ENCODE results near the gene CYP11A1.
A peak's percentile ranks its signal among the peaks of the same experiment; 100 is the strongest.
"Not testable (repeated sequence)": the region's sequence is repeated elsewhere in the genome, so short reads cannot be mapped to it uniquely, and the experiment has no call there.

The CYP11A1 gene

DNA sequence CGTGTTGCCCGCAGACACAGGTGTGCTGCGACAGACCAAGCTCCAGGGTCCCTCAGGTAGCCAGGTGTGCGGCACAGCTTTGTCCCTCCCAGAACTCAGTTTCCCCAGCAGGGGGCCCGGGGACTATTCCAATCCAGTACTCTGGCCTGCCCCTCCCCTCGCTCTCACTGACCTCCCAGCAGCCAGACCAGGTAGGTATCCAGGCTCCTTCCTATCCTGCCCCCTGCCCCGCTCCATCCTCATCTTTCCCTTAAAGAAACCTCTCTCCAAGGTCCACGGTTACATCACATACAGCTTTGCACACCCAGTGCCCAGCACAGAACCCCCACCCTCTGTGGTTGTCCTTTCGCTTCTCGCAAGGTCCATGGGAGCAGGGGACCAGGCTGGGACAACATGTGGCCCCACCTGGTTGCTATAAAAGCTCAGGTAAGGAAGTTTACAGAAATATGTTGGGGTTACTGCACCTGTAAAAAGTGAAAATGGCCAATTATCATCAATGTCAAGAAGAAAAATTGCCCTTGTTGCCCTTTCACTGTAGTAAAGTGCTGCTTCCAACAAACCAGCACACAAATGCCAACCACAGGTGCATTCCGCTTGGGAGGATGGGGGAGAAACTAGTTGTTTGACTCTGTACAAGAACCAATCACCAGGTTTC lies 7.3 kb upstream of the CYP11A1 start:
- no peak for DNase-seq (ENCODE audit: low spot score)

GRCh38 chr15:74373731-74374647 lies 6.5 kb upstream of the CYP11A1 start:
- DNase-seq (ENCODE audit: low spot score): peak; percentile 95

GRCh38 chr15:74373056-74373650 lies 5.7 kb upstream of the CYP11A1 start:
- DNase-seq (ENCODE audit: low spot score): no peak

GRCh38 chr15:74370471-74370870 lies 3.0 kb upstream of the CYP11A1 start:
- no peak for DNase-seq (ENCODE audit: low spot score)

DNA sequence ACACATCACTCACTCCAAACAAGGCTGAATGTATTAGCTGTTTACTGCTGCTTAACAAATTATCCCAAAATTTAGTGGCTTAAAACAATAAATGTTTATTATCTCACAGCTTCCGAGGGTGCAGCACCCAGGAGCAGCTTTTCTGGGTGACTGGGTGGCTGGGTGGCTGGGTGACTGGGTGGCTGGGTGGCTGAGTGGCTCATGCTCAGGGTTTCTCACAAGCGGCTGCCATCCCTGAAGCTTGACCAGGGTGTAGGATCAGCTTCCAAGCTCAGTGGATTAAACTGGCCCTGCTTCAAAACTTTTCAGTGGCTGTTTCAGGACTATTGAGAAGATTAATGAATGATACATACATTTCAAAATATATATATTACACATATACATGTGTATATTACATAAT lies 2.3 kb upstream of the CYP11A1 start:
- DNase-seq (ENCODE audit: low spot score): no peak

DNA sequence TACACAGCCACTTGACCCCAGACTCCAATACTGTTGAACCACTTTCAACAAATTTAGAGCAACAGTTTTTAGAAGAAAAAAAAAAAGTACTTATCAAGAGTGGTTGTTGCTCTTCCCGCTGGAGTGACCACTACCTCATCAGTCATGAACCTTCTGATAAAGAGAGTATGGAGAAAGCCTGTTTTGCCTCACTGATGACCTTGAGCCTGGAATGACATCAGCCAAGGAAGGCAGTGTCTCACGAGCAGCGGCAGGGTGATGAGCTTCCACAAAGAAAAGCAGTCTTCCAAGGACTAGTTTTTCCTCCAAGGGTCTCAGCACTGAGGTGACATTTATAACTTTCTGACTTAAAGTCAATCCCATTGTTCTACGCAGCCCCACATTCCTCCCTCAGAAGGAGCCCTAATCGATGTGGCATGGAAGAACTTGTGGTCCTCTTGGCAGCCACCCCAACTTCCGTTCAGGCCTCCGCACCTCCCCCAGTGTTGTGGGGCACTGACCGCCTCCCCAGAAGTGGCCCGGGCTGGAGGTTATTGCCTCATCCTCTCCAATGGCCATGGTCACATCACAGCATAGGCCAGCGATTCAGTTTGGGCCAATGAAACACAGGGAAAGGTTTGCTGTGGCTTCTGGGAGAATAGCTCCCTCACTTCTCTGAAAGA lies 1.8 kb upstream of the CYP11A1 start:
- no peak for DNase-seq (ENCODE audit: low spot score)

GRCh38 chr15:74368121-74368520 lies 675 bp upstream of the CYP11A1 start:
- no peak for DNase-seq (ENCODE audit: low spot score)

DNA sequence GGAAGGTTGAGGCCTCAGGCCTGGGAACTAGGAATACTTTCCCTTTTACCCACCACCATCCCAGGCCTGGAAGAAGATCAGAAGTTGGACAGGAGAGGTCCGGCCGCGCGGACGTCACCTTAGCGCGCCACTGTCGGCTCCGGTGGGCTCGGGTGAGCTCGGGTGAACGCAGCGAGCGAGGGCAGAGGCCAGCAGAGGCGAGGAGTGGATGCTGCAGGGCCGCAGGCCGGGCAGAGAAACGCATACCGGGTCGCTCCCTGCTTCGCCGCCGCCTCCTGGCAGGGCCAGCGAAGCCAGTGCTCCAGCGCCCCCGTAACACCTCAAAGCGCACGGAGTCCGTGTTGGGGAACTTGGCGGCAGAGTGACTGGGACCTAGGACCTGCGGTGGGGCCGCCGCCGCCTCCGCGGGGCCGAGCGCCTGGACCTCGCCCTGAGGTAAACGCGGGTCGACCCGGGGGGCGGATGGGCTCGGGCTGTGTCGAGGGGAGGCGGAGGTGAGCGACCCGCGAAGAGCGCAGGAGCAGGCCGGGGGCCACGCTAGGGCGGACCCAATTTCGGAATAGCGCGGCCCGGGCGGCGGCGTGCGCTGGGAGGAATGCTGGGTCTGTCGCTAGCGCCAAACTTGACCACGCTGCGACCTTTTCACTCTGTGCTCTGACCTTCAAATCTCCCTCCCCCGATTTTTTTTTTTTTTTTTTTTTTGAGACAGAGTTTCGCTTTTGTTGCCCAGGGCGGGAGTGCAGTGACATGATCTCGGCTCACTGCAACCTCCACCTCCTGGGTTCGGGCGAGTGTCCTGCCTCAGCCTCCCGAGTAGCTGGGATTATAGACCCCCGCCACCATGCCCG lies 1.6 kb downstream of the CYP11A1 start:
- no peak for DNase-seq (ENCODE audit: low spot score)

- DNase-seq (ENCODE audit: low spot score): no peak
Measured at GRCh38 chr15:74364936-74365597, 2.4 kb downstream of the CYP11A1 start.

DNA sequence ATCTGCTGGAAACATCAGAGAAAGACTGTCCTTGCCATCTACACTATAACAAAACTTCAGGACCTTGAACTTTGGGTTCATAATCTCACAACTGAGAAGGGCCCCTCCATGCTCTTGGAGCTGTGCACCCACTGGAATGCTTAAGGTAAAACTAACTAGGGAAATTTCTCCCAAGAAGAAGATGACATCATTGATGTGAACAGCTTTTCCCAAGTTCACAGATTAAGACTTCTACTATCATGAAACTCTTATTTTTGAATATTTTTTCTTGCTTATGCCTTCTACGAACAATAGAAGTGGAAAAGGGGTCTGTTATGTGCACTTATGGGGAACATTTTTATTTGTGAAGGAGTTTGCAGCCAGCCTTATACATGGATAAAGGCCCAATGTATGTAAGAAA lies 5.0 kb downstream of the CYP11A1 start:
- DNase-seq (ENCODE audit: low spot score): no peak

- DNase-seq (ENCODE audit: low spot score): not testable (repeated sequence)
Measured at GRCh38 chr15:74360855-74361254, 6.6 kb downstream of the CYP11A1 start.

- not testable (repeated sequence) for DNase-seq (ENCODE audit: low spot score)
Measured at GRCh38 chr15:74359376-74359775, 8.1 kb downstream of the CYP11A1 start.

DNA sequence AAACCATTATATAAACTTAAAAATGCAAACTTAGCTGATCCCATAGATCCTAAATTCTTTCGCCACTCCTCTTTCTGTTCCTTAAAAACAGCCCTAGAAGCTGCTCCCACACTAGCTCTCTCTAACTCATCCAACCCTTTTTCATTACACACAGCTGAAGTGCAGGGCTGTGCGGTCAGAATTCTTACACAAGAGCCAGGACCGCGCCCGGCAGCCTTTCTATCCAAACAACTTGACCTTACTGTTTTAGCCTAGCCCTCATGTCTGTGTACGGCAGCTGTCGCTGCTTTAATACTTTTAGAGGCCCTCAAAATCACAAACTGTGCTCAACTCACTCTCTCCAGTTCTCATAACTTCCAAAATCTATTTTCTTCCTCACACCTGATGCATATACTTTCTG lies 9.9 kb downstream of the CYP11A1 start:
- DNase-seq (ENCODE audit: low spot score): not testable (repeated sequence)

DNA sequence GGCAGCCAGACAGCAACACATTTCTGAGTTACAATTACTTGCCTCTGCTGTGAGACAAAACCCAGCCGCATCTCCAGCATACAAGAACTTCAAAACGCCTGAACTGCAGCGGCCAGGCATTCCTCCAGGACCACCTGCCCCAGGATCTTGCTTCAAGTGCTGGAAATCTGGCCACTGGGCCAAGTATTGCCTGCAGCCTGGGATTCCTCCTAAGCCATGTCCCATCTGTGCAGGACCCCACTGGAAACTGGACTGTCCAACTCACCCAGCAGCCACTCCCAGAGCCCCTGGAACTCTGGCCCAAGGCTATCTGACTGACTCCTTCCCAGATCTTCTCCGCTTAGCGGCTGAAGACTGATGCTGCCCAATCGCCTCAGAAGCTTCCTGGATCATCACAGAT lies 11.4 kb downstream of the CYP11A1 start:
- DNase-seq (ENCODE audit: low spot score): not testable (repeated sequence)

DNA sequence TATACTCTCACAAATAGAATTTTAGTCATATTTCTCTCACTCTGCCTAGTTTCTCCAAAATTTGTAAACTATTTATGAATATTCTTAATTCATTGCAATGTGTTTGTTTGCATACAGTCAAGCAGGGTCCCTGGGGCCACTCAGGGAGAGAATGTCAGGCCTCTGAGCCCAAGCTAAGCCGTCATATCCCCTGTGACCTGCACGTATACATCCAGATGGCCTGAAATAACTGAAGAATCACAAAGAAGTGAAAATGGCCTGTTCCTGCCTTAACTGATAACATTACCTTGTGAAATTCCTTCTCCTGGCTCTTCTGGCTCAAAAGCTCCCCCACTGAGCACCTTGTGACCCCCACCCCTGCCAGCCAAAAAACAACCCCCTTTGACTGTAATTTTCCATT lies 13.5 kb downstream of the CYP11A1 start:
- DNase-seq (ENCODE audit: low spot score): not testable (repeated sequence)

- DNase-seq (ENCODE audit: low spot score): no peak
Measured at GRCh38 chr15:74352393-74352910, 15.0 kb downstream of the CYP11A1 start.

DNA sequence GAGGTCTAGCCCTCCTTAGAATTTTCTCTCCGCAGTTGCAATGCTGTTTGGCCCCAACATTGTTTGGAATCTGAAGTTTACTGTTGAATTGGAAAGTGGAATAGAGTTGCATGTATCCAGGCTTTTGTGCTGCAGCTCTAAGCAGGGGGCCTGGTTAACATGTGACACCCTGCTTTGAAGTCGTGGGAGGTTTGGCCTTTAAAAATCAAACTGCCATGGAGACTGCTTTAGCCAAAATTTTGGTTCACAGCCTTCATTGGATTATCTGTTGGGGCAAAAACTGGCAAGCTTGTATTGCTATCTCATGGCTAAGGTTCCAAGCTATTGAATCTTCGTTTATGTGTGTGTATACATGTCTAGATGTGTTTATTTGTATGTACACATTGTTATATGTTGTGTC lies 15.8 kb downstream of the CYP11A1 start:
- no peak for DNase-seq (ENCODE audit: low spot score)

DNA sequence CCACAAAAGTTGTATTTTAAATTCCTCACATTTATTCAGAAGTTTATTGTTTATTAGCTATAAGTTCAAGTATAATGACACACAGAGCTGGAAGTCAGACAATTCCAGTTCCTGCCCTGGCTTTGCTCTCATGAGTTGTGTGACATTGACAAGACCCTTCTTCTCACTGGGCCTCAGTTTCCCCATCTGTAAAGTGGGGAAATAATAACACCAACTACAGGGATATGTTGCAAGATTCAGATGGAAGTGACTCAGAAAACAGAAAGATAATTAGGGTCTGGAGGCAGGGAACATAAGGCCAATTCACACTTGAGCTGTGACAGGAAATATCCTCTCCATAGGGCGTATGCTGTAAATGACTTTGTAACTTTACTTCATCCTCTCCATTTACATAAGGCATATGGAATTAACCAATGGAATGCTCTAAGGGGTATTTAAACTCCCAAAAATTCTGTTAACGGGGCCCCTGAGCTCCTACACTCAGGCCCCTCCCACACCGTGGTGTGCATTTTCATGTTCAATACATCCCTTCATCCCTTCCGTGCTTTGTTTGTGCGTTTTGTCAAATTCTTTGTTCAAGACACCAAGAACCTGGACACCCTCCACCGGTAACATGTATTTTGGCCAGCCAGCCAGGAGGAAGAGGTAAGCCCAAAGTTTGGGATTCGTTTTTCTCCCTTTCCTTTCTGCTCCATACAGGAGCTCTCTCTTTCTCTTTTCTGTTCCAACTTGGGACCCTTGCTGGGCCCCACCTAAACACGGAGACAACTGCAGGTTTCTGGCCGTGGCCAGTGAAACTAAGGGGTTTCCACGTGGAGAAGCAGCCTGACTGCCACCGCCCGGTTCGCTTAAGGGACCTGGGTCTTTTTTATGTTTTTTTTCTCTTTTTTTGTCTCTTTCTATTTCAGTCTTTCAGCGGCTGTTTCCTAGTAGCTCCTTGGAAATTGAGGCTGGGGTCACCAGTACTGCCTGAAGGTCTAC lies 16.9 kb downstream of the CYP11A1 start:
- DNase-seq (ENCODE audit: low spot score): no peak

DNA sequence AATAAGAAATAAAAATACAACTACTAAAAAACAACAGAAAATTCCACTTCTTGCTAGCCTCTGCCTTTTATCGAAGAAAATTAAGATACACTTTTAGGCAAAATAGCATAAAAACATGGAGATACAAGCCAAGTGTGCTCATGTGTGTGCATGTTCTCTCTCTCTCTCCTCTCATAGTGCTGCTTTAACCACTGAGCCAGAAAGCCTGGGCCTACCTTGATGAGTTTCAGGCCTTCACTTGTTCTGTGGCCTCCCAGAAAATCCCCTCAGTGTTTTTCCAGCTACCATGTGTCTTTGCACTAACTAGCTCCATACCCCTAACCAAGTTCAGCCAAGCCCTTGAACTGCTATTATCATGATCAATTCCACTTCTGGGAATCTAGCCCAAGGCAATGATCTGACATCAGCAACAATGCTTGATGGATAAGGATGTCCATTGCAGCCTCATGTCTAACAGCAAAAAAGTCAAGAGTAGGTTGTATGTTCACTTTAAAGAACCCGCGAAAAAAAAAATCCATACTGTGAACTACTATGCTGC lies 18.1 kb downstream of the CYP11A1 start:
- DNase-seq (ENCODE audit: low spot score): no peak
